ENCODE results near the gene CDC20.
A peak's percentile ranks its signal among the peaks of the same experiment; 100 is the strongest.

CDC20 gene

GRCh38 chr1:43358746-43359693 lies at the start of gene CDC20:
TSS of gene CDC20 (plus strand) at chr1:43358981. CDS start at chr1:43359216, 235 bp downstream.
- DNase-seq = peak; percentile 98

- DNase-seq = no peak
Observed at GRCh38 chr1:43309405-43310025, 49.3 kb upstream of the CDC20 start.

GRCh38 chr1:43311521-43311920 lies 47.3 kb upstream of the CDC20 start:
- no peak for DNase-seq

- no peak for DNase-seq
Observed at GRCh38 chr1:43312212-43312623, 46.6 kb upstream of the CDC20 start.

- DNase-seq = no peak
Observed at GRCh38 chr1:43312663-43313515, 45.9 kb upstream of the CDC20 start.

GRCh38 chr1:43313771-43314170 lies 45.0 kb upstream of the CDC20 start:
- DNase-seq = no peak

- DNase-seq = no peak
Observed at GRCh38 chr1:43314233-43314632, 44.5 kb upstream of the CDC20 start.

- DNase-seq = no peak
Observed at GRCh38 chr1:43315481-43315880, 43.3 kb upstream of the CDC20 start.

GRCh38 chr1:43315963-43316737 lies 42.6 kb upstream of the CDC20 start:
- no peak for DNase-seq

GRCh38 chr1:43316738-43317520 lies 41.9 kb upstream of the CDC20 start:
- no peak for DNase-seq

GRCh38 chr1:43317817-43318471 lies 40.8 kb upstream of the CDC20 start:
- DNase-seq = no peak

- DNase-seq = no peak
Observed at GRCh38 chr1:43318831-43319230, 40.0 kb upstream of the CDC20 start.

- no peak for DNase-seq
Observed at GRCh38 chr1:43319288-43319687, 39.5 kb upstream of the CDC20 start.

GRCh38 chr1:43319766-43320165 lies 39.0 kb upstream of the CDC20 start:
- DNase-seq = no peak

GRCh38 chr1:43321331-43321891 lies 37.4 kb upstream of the CDC20 start:
- DNase-seq = no peak

- no peak for DNase-seq
Observed at GRCh38 chr1:43322506-43322905, 36.3 kb upstream of the CDC20 start.

GRCh38 chr1:43324810-43325209 lies 34.0 kb upstream of the CDC20 start:
- DNase-seq = no peak

GRCh38 chr1:43325381-43325780 lies 33.4 kb upstream of the CDC20 start:
- DNase-seq = no peak

GRCh38 chr1:43327549-43328292 lies 31.1 kb upstream of the CDC20 start:
- no peak for DNase-seq
